Measurements from ENCODE around the gene TF. TPM values are rescaled to one million over a fixed set of nuclear protein-coding genes. Genes with fewer than 3 reads are reported as not detected.

Gene TF
- total RNA-seq, 1 experiment from 2014 or later, result 0.09 TPM

GRCh38 chr3:133797396-133798105, 51.4 kb downstream of the TF start:
- H3K27me3 ChIP-seq (ENCODE audit: insufficient read depth, low read length), result no peaks in the 10 kb centered on the region
- whole genome bisulfite sequencing (ENCODE audit: extremely low coverage, insufficient read length, low lambda C conversion rate), result no CpG with 5 or more reads among the region's 3 CpGs
- no peak overlapping the region for H4K91ac ChIP-seq (ENCODE audit: insufficient read length, low read depth, low read length)
- Mint-ChIP-seq H3K4me3 (no peak overlapping the region), H3K27me3 (ENCODE audit: low read depth) (peaks cover 25% of the 10 kb centered on the region), H3K27ac (no peak overlapping the region), H3K4me1 (peaks cover 3% of the 10 kb centered on the region in 2 experiments; a peak in 2 of 4 replicates), H3K36me3 (ENCODE audit: insufficient read depth in 1 of 3, low read depth in 3 of 3) (peaks cover 13 to 19% (median 16%) of the 10 kb centered on the region in 3 experiments), H3K9me3 (peaks cover 21 to 23% of the 10 kb centered on the region in 2 experiments)
- no peaks in the 10 kb centered on the region for H3K23me2 ChIP-seq (ENCODE audit: insufficient read length, low read depth, low read length, poor library complexity, severe bottlenecking)
- no peaks in the 10 kb centered on the region for H4K20me1 ChIP-seq (ENCODE audit: control insufficient read depth, insufficient read depth, insufficient read length)
- no peak overlapping the region for H2AFZ ChIP-seq (ENCODE audit: low read length)
- no peak overlapping the region for H2BK12ac ChIP-seq (ENCODE audit: insufficient read length, low read depth, low read length)
- H3K14ac ChIP-seq (ENCODE audit: insufficient read depth, low read length), result no peak overlapping the region
- H3K4ac ChIP-seq (ENCODE audit: low read depth, low read length), result no peak overlapping the region
- H3T11ph ChIP-seq (ENCODE audit: low read length), result no peak overlapping the region
- H3K18ac ChIP-seq (ENCODE audit: insufficient read length, low read depth, low read length), result no peak overlapping the region
- no peak for DNase-seq
- TF ChIP-seq, protein P1, sequence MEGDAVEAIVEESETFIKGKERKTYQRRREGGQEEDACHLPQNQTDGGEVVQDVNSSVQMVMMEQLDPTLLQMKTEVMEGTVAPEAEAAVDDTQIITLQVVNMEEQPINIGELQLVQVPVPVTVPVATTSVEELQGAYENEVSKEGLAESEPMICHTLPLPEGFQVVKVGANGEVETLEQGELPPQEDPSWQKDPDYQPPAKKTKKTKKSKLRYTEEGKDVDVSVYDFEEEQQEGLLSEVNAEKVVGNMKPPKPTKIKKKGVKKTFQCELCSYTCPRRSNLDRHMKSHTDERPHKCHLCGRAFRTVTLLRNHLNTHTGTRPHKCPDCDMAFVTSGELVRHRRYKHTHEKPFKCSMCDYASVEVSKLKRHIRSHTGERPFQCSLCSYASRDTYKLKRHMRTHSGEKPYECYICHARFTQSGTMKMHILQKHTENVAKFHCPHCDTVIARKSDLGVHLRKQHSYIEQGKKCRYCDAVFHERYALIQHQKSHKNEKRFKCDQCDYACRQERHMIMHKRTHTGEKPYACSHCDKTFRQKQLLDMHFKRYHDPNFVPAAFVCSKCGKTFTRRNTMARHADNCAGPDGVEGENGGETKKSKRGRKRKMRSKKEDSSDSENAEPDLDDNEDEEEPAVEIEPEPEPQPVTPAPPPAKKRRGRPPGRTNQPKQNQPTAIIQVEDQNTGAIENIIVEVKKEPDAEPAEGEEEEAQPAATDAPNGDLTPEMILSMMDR (conservative IDR thresholded peaks at IDR 0.05), result no peak
- no peak overlapping the region for H2BK5ac ChIP-seq (ENCODE audit: insufficient read length, low read length)
- no peak overlapping the region for H3K4me2 ChIP-seq (ENCODE audit: insufficient read depth, insufficient read length, low read length)
- no peak overlapping the region for H2BK15ac ChIP-seq (ENCODE audit: low read depth, low read length)
- no peaks in the 10 kb centered on the region for H3K79me2 ChIP-seq (ENCODE audit: insufficient read depth, low read length)
- no peak overlapping the region for H4K8ac ChIP-seq (replicated peaks; ENCODE audit: insufficient read length, low read depth, low read length)
- H3K27ac ChIP-seq (ENCODE audit: insufficient read length, low read depth, low read length), result no peak overlapping the region
- no peak overlapping the region for H3K23ac ChIP-seq (ENCODE audit: insufficient read length, low read depth, low read length)
- H2AK5ac ChIP-seq (ENCODE audit: insufficient read length, low read length), result no peak overlapping the region
- H2BK120ac ChIP-seq (ENCODE audit: low read depth, low read length, poor library complexity, severe bottlenecking), result no peak overlapping the region
- H4K5ac ChIP-seq (ENCODE audit: insufficient read length, low read depth, low read length), result no peak overlapping the region
- H3K9me3 ChIP-seq (ENCODE audit: control insufficient read depth, low read depth, low read length), result no peaks in the 10 kb centered on the region
- H3K9ac ChIP-seq (ENCODE audit: extremely low read depth, insufficient read length, low read length), result no peak overlapping the region
- H3K79me1 ChIP-seq (ENCODE audit: insufficient read depth, low read depth, low read length, poor library complexity, severe bottlenecking), result no peaks in the 10 kb centered on the region
- H3K56ac ChIP-seq (ENCODE audit: insufficient read length, low read depth, low read length), result no peak overlapping the region
- no peak overlapping the region for H2BK20ac ChIP-seq (ENCODE audit: low read depth, low read length, poor library complexity, severe bottlenecking)
- no peaks in the 10 kb centered on the region for H3K4me1 ChIP-seq (ENCODE audit: insufficient read depth, low read length)

All from H9 (cell line).